HEK293T (cell line): Measurements from ENCODE around the gene TFDP2.

ENCODE experiments used
- ELF4 ChIP-seq: fragments of 450-650 bp; IDR thresholded peaks from 2 replicates; pipeline ENCODE4 v1.6.1; 2017; ENCODE audit warnings: antibody characterized with exemption
- FOXA1 ChIP-seq: fragments of 450-650 bp; IDR thresholded peaks from 2 replicates; pipeline ENCODE4 v1.6.1; 2016; ENCODE audit warnings: mild to moderate bottlenecking
- NFRKB ChIP-seq: fragments of 450-650 bp; IDR thresholded peaks from 2 replicates; pipeline ENCODE4 v1.6.1; 2016; ENCODE audit warnings: mild to moderate bottlenecking, moderate library complexity
- SP1 ChIP-seq: fragments of 450-650 bp; IDR thresholded peaks from 2 replicates; pipeline ENCODE4 v1.6.1; 2017
- TARDBP ChIP-seq: fragments of 450-650 bp; IDR thresholded peaks from 2 replicates; pipeline ENCODE4 v1.6.1; 2016
- ZNF384 ChIP-seq: fragments of 450-650 bp; IDR thresholded peaks from 2 replicates; pipeline ENCODE4 v1.6.1; 2016

DNA sequence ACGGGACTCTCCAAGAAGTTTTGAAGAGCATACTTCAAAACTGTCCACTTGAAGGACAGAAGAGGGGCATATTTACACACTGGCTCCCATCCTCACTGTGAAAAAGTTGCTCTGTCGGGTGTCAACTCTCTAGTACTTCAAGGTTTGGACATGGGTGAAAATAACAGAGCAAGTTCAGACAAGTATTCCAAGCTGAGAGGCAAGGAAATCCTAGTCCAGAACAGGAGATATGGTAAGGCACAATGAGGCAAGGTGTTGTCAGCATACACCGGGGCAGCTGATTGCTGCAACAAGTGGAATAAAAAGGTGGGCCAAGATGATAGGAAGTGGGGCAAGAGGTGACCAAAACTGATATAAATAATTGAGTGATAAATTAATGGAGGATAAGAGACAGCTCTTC is 4.8 kb upstream of the TFDP2 start:
- TF ChIP-seq TARDBP (no peak), FOXA1 (no peak), ZNF384 (no peak), NFRKB (no peak), SP1 (no peak), ELF4 (no peak)
